ENCODE data around the gene SPG7.

Gene SPG7

GRCh38 chr16:89519881-89520280, 11.7 kb downstream of the SPG7 start:
- no peak for DNase-seq

- DNase-seq = no peak
These were observed 14.1 kb downstream of the SPG7 start for GRCh38 chr16:89522287-89522686.

- no peak for DNase-seq
These were observed 15.6 kb downstream of the SPG7 start for GRCh38 chr16:89523680-89524344.

- DNase-seq = no peak
These were observed 17.1 kb downstream of the SPG7 start for GRCh38 chr16:89525146-89525913.

- DNase-seq = no peak
These were observed 20.9 kb downstream of the SPG7 start for GRCh38 chr16:89529097-89529496.

- DNase-seq = no peak
These were observed 22.5 kb downstream of the SPG7 start for GRCh38 chr16:89530401-89531381.

- no peak for DNase-seq
These were observed 23.8 kb downstream of the SPG7 start for GRCh38 chr16:89531821-89532526.

- DNase-seq = no peak
These were observed 26.1 kb downstream of the SPG7 start for GRCh38 chr16:89534252-89534756.

- no peak for DNase-seq
These were observed 28.2 kb downstream of the SPG7 start for GRCh38 chr16:89536371-89536770.

GRCh38 chr16:89536886-89537548, 28.8 kb downstream of the SPG7 start:
- no peak for DNase-seq

GRCh38 chr16:89537549-89537925, 29.3 kb downstream of the SPG7 start:
- DNase-seq = no peak

- DNase-seq = no peak
These were observed 30.1 kb downstream of the SPG7 start for GRCh38 chr16:89538286-89538685.

- DNase-seq = no peak
These were observed 32.4 kb downstream of the SPG7 start for GRCh38 chr16:89540557-89540956.

GRCh38 chr16:89541792-89542191, 33.6 kb downstream of the SPG7 start:
- no peak for DNase-seq

- no peak for DNase-seq
These were observed 35.9 kb downstream of the SPG7 start for GRCh38 chr16:89544113-89544512.

GRCh38 chr16:89544713-89545043, 36.5 kb downstream of the SPG7 start:
- no peak for DNase-seq

- no peak for DNase-seq
These were observed 37.0 kb downstream of the SPG7 start for GRCh38 chr16:89545044-89545830.

GRCh38 chr16:89545831-89546574, 37.8 kb downstream of the SPG7 start:
- DNase-seq = no peak

GRCh38 chr16:89546781-89547180, 38.6 kb downstream of the SPG7 start:
- DNase-seq = no peak

GRCh38 chr16:89547291-89547690, 39.1 kb downstream of the SPG7 start:
- DNase-seq = no peak

- no peak for DNase-seq
These were observed 39.7 kb downstream of the SPG7 start for GRCh38 chr16:89547860-89548259.

Measured in NCI-H69 (cell line).